ENCODE data around the gene KRT78.
"Not testable (repeated sequence)": the region's sequence is repeated elsewhere in the genome, so short reads cannot be mapped to it uniquely, and the experiment has no call there.

Gene KRT78, protein sequence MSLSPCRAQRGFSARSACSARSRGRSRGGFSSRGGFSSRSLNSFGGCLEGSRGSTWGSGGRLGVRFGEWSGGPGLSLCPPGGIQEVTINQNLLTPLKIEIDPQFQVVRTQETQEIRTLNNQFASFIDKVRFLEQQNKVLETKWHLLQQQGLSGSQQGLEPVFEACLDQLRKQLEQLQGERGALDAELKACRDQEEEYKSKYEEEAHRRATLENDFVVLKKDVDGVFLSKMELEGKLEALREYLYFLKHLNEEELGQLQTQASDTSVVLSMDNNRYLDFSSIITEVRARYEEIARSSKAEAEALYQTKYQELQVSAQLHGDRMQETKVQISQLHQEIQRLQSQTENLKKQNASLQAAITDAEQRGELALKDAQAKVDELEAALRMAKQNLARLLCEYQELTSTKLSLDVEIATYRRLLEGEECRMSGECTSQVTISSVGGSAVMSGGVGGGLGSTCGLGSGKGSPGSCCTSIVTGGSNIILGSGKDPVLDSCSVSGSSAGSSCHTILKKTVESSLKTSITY

DNA sequence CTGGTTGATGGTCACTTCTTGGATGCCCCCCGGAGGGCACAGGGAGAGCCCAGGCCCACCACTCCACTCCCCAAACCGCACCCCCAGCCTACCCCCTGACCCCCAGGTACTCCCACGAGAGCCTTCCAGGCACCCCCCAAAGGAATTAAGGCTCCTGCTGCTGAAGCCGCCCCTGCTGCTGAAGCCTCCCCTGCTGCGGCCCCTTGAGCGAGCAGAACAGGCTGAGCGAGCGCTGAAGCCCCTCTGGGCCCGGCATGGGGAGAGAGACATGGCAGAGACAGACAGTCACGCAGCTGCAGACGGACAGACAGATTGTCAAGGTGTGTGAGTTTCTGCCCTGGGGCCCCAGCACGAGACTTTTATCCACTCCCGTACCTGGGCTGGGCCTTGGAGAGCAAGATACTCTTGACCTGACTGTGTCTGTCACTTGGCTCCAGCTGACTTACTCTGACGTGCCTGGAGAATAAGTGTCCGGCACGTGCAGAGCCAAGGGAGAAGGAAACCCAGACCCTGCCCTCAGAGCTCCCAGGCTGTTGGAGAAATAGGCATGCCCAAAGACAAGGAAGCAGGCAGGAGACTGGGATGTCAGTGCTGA lies at the start of gene KRT78:
KRT78 (minus strand) TSS at position 334 of the 595 bp plus-strand sequence; CDS start at position 270, 64 bp downstream.
- no peak for DNase-seq (ENCODE audit: low spot score)

DNA sequence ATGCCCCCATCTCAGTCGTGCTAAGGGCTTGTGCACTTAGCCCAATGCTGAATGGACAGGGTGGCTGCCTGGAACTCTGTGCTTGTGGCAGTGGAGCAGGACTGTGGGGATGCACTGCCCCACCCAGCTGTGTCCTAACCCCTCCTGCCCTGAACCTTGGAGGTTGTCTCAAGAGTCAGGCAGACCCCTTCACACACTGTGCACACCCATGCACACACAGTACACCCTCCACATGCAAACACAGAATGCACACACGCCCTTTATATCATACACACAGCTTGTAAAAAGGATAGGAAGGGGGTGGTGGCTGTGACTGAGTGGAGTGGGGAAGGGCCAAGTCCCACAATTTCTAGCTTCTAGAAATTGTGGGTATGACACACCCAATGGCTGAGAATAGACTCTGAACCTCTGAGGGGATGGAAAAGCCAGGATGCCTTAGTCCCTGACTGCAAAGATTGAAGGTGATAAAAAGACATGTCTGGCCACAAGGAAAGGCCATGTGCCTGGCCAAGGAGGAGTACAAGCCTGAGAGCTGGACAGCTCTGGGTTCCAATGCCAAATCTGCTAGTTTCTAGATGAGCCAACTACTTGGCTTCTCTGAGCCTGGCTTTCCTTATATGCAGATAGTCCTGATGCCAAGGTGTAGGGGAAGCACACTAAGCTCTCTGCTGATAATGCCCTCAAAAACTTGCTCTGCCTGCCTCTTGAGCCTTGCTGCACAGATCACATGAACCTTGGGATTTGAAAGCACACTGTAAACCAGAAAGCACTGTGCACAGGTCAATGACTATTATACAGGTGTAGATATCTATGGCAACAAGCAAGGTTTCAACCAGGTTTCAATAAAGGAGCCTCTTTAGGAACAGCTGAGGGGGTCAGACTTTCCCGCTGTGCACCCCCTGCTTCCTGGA lies 47.7 kb upstream of the KRT78 start:
- peak; percentile 73 for DNase-seq (ENCODE audit: low spot score)

DNA sequence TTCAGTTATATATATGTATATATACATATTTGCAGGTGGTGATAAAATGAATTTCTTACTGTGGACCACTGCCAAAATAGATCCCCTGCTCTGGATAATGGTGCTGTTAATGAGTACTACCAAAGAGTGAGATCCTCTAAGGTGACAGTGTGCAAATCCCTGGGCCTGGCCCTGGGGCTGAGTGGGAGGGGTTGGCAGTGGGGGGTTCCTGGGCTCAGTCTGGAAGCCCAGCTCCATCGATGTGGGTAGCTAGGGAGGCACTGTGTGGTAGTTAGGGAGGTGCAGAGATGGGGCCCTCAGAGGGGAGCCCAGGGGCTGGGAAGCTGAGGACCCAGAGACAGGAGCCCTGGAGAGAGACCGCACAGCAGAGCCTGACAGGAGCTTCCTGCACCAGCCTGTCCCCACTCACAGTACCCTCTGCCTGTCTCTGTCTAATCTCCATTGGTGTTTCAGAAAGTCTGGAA lies 47.0 kb upstream of the KRT78 start:
- no peak for DNase-seq (ENCODE audit: low spot score)

DNA sequence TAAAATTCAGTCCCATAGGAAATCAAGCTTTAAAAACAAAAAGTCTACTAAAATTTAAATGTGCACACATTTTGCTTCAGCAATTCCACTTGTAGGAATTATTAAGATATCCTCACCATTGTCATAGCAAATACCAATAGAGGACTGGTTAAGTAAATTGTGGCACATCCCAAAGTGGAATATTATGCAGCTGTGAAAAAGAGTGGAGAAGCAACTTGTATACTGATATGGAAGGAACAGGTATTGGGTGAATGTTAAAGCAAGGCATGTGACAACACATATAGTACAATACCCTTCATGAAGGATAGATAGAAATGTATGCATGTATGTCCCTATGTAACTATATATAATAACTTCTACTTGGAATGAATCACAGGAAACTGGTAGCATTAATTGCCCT lies 44.2 kb upstream of the KRT78 start:
- no peak for DNase-seq (ENCODE audit: low spot score)

DNA sequence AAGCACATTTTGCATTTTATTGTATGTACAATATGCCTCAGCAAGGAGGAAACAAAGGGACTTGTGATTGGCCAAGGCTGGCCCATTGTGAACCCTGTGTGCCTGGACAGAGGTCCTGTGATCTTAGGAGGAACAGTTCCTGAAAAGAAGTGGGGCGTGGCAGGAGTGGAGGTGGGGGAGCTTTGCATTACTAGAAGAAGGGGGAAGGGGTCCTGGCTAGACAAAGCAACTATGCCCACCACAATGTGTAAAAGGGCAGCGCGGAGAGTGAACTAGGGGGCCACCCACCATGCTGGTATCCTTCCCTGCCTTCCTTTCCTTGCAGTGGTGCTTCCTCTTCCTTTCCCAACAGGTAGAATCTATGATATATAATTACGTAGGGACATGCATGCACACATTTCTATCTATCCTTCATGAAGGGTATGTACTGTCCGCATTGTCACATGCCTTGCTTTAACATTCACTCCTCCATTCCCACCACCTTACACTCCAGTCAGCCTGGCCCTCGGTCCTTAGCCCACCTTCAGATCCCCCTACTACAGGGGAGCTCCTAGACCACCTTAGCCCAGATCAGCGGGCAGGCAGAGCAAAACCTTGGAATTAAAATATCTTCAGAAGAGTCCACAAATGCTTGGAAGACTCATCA lies 43.5 kb upstream of the KRT78 start:
- no peak for DNase-seq (ENCODE audit: low spot score)

DNA sequence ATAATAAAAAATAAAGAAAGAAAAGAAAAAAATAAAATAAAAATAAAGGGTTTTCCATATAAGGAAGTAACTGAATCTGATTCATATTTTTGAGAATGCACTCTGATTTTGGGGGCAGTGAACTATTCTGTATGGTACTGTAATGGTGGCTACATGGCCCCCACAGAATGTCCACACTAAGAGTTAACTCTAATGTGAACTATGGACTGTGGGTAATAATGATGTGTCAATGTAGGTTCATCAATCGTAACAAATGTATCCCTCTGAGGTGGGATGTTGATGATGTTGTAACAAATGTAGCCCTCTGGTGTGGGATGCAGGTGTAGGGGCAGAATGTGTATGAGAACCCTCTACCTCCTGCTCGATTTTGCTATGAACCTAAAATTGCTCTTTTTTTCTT lies 42.2 kb upstream of the KRT78 start:
- no peak for DNase-seq (ENCODE audit: low spot score)

DNA sequence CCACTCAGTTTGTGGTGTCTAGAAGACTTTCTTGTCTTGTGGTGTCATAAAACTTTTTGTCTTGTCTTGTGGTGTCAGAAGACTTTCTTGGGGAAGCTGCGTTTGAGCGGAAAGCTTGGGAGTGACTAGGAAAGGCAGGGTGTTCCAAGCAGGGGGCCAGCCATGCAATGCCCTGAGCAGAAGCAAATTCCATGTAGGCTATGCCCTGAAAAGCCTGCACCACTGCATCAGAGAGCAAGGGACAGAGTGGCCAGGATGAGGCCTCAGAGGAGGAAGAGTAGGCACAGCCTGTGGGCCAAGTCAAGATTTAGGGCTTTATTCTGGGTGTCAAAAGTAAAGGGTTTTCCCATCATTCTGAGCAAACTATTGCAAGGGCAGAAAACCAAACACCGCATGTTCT lies 41.6 kb upstream of the KRT78 start:
- no peak for DNase-seq (ENCODE audit: low spot score)

DNA sequence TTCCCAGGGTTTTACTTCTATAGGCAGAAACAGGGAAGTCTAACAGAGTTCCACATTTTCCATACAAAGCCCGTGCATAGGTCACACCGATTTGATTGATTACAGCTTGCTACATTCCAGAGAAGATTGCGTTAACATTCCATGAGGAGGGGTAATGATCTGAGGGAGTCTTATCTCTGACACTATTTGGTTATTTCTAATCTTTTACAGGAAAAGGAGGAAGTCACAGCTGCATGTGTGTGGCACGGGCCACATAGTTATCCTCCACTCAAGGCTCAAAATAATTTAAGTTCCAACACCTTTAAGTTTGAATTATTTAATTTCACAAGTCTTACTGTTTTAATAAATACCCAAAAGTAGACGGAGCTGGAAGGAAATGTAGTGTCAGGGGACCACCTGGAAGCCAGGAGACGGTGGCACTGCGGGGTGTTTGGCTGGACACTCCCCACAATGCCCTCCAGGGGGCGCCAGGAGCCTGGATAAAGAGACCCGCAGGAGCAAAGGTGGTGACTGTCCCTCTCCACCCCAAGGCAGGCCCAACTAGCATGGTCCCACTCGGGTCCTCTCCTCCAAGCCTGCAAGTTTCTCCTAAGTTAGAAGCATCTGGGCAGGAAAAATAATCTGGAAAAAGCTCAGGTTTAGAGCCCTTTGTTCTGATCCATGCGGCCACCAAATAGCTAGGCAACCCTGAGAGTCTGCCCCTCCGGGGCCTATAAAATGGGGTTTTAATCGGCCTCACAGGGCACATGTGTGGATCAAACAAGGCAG lies 35.9 kb upstream of the KRT78 start:
- peak; percentile 80 for DNase-seq (ENCODE audit: low spot score)

DNA sequence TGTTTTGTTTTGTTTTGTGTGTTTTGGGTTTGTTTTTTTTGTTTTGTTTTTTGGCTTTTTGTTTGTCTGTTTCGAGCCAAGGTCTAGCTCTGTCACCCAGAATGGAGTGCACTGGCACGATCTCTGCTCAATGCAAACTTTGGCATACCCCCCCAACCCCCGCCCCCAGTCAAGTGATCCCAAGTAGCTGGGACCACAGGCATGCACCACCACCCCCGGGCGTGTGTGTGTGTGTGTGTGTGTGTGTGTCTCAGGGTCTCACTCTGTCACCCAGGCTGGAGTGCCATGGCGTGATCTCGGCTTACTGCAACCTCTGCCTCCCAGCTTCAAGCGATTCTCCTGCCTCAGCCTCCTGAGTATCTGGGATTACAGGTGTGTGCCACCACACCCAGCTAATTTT lies 31.7 kb upstream of the KRT78 start:
- DNase-seq (ENCODE audit: low spot score) = not testable (repeated sequence)

DNA sequence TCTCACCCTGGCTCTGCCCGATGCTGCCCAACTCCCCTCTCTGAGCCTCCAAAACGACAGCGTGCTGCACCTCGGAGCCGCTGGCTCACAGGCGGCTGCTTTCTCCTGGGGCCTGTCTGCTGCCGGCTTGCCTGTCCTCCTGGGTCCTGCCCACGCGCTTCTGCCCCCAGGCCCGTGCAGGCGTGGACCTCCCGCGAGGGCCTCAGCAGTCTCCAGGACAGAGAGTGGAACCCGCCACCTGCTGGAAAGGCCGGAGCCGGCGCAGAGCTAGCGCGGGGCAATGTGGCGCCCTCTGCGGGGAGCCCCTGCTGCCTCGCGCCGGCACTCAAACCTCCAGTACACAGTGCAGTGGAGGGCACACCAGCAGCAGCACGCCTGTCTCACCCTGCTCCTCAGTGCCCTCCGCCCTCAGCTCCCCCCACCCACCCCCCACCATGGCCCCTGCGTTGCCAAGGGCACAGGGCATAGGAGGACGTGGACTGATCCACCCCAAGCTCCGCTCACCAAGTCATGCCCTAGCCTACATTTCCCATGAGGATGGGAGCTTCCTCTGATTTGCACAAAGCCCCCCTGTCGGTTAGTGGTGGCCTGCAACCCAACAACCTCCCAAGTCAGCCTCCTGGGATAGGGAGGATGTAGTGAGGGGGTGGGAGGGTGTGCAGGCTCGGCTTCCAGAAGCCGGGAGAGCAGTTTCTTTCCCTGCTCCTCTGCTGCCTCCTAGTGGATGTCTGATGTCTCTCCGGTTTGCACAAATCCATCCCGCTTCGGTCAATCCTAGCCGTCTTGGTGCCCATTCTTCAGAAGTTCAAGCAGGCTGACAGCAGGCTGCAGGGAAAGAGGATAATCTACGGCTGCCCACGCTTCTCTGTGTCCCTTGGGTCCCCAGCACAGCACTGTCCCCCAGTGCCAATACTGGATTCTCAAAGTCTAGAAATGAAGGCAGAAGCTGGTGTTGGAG lies 30.9 kb upstream of the KRT78 start:
- DNase-seq (ENCODE audit: low spot score) = peak; percentile 94

DNA sequence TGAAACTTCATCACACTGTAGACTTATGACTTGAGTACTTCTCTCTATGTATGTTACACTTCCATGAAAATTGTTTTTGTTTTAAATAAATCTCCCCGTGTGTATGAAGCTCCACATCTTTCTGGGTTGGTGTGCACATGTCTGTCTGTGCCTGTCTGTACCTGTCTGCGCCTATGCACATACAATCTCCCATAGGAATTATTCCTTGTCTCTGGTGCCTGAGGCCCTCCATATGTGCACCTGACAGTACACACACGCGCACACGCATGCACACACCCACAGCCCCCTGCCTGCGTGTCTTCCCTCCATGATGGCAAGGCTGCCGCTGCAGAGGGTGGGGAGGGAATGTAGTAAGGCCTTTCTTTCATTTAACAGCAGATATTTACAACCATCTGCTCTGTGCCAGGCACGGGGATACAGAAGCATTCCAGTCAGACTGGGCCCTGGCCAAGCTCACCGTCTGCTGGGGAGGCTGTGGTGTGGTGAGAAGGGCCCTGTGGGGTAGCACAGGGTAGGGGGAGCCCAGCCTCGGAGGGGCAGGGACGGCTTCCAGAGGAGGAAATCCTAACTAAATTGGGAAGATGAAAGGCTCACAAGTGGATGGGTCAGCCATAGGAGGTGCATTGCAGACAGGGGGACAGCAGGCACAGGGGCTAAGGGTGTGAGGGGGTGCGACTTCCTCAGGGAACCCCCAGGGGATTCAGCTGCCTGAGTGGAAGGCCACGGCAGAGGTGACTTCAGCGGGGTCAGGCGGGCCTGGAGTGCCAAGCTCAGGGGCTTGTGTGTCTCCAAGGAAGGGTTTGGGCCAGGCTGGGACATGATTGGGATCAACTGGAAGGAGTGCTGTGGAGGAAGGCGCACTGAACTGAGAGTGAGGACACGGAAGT lies 30.0 kb upstream of the KRT78 start:
- DNase-seq (ENCODE audit: low spot score) = no peak

DNA sequence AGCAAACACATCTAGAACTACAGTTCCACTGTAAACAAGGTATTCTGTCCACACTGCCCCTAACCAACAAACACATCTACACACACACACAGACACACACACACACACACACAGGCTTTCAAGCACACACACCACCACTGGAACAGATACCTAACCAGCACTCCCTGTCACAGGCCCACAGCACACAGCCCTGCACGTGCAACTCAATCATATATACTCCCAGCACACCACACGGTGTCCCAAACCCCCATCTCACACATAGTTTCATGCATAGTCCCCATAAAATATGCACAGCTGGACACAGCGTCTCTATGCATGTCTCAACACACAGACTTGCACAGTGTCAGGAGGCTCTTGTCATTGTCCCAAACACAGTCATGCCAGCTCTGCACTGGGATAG lies 28.4 kb upstream of the KRT78 start:
- no peak for DNase-seq (ENCODE audit: low spot score)

DNA sequence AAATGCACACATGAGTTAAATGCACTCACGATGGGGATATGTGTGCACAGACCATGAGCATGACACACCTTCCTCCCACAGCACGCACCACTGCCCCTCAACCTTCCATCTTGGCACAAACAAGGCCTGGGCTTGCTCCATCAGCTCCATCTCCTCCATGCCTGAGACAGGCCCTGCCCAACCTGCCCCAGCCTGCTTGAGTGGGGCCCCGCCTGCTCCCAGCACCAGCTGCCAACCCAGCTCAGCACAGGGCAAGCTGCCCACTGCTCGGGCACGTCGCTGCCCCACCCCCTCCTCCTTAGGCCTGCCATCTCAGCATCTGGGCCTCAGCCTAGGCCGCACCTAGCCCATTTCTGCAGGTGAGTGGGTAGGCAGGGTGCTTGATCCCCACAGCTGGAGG lies 27.6 kb upstream of the KRT78 start:
- DNase-seq (ENCODE audit: low spot score) = no peak

DNA sequence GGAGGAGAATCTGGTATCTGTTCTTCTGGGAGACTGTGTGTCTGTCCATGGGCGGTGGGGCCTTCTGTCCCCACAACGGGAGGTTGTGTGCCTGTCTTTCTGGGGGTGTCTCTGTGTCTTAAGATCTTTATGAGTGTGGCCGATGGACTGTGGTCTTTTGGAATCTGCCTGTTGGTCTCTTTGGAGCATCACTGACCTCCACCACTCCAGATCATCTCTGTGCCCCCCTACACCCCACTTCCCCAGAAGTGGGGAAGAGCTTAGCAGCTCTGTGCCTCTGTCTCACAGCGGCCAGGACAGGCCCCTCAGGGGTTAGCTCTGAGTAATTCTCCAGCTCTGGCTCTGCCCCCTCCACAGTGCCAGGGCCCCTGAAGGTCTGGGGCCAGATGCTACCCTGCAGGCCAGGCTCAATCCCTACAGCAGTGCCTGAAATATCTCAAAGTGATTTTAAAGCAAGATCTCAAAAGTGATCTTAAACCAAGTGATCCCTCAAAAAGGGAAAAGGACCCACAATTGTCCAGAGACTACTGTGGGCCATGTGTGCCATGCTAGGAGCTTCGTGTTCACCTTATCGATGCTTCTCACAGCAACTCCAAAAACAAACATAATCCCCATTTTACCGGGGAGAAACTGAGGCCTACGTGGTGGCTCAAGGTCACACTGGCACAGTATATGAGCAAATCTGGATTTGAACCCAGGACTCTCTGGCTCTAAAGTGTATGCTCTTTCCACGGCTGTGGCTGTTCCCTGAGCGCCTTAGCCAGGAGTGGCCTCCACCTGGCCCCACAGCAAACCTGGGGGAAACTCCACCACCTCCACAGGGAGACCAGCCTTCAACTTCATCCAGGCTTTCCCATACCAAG lies 26.0 kb upstream of the KRT78 start:
- DNase-seq (ENCODE audit: low spot score) = no peak

DNA sequence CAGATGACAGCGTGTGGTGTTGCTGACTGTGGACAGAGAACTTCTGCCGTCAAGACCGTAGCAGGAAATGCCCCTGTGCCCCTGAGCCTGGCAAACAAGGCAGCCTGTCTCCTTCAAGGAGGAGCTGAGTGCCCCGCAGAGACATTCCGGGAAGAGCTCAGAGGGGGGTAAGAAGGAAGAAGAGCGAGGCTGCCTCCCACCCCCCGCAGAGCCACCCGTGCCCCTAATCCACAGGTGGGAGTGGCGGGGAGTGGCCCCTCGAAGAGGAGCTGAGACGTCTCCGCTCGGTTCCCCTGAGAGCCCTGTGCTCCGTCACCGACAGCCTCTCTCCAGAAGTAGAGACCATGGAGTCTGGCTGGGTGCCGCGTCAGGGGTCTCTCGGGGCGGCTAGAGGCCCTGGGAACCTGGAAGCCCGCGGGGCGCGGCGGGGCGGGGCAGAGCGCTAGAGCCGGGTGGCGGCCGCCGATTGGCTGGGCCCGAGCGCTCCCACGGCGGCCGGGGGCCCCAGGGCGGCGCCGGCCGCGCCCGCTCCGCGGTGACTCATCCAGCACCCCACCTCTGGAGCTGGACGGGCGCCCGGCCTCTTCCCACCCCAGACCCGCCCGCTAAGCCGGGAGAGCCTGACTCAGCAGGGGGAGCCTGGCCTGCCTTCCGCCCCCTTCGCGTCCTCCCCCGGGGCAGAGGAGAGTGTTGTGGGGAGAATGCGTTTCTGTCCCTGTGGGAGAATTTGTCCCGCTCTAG lies 25.2 kb upstream of the KRT78 start:
- DNase-seq (ENCODE audit: low spot score) = no peak

DNA sequence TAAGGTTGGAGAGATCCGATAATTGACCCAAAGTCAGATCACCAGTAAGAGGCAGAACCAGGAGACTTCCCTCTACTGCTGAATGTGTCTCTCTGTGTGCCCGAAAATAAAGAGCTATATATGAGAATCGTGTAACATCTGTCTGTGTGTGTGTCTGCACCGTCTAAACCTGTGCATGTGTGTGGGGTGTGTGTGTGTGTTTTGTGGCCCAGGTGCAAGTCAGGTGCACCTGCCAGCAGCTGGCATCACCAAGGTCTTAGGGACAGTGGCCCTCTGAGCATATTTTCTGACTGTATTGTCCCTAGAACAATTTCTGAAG lies 24.7 kb upstream of the KRT78 start:
- no peak for DNase-seq (ENCODE audit: low spot score)

DNA sequence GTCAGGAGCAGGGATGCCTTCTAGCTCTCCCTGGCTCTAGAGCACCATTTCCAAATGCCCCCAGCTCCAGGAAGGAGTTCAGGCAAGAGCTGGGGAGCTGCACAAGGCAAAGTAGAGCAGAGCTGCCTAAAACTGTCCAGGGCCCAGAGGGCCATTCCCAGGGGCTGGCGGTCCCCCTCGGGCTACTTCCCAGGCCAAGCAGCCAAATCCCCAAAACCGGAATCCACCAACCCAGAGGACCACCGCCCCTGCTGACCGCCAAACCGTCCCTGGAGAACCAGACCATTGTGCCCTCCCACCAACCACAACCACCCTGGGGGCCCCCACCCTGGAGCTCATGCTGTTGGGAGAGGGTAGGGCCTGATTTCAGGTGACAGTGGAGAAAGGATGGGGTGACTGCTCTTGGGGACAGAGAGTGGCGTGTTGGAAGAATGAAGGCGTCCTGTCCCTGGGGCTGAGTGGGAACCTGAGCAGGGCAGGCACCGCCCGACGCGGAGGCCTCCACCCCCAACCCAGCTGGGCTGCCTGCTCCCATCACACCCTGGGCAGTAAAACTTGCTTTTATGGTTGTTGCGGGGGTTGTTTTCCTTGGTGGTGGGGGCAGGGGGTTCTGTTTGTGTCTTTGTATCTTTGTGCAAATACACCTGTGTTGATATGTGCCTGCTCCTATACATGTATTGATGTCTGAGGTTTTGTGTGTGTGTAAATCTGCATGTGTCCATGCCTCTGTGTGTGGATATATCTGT lies 24.0 kb upstream of the KRT78 start:
- no peak for DNase-seq (ENCODE audit: low spot score)
